ENCODE data around the gene TRAF7. TPM values are rescaled to one million over a fixed set of nuclear protein-coding genes. Genes with fewer than 3 reads are reported as not detected.
"Not testable (repeated sequence)": the region's sequence is repeated elsewhere in the genome, so short reads cannot be mapped to it uniquely, and the experiment has no call there.

Gene TRAF7
- 44.2 TPM for total RNA-seq

- ATAC-seq (peak; percentile 54), DNase-seq (ENCODE audit: low spot score) (peak; percentile 99)
Measured at GRCh38 chr16:2155091-2155950, at the start of gene TRAF7. Gene TRAF7, plus strand, starts transcription at chr16:2155782. Its CDS starts 8,139 bp downstream, at chr16:2163921.

- ATAC-seq; DNase-seq (ENCODE audit: low spot score): not testable (repeated sequence)
Measured at GRCh38 chr16:2106211-2106610, 49.4 kb upstream of the TRAF7 start.

GRCh38 chr16:2107121-2107790, 48.3 kb upstream of the TRAF7 start:
- DNase-seq (ENCODE audit: low spot score); ATAC-seq: not testable (repeated sequence)

GRCh38 chr16:2107791-2108125, 47.8 kb upstream of the TRAF7 start:
- not testable (repeated sequence) for DNase-seq (ENCODE audit: low spot score); ATAC-seq

- ATAC-seq; DNase-seq (ENCODE audit: low spot score): not testable (repeated sequence)
Measured at GRCh38 chr16:2108446-2109270, 46.9 kb upstream of the TRAF7 start.

GRCh38 chr16:2109271-2109580, 46.4 kb upstream of the TRAF7 start:
- not testable (repeated sequence) for DNase-seq (ENCODE audit: low spot score)
- peak; percentile 11 for ATAC-seq

GRCh38 chr16:2109872-2110271, 45.7 kb upstream of the TRAF7 start:
- not testable (repeated sequence) for DNase-seq (ENCODE audit: low spot score)
- peak; percentile 19 for ATAC-seq

- ATAC-seq, result peak; percentile 39
- DNase-seq (ENCODE audit: low spot score), result not testable (repeated sequence)
Measured at GRCh38 chr16:2110332-2111008, 45.1 kb upstream of the TRAF7 start.

- not testable (repeated sequence) for DNase-seq (ENCODE audit: low spot score)
- peak; percentile 9 for ATAC-seq
Measured at GRCh38 chr16:2111009-2111353, 44.6 kb upstream of the TRAF7 start.

- peak; percentile 13 for ATAC-seq
- DNase-seq (ENCODE audit: low spot score), result not testable (repeated sequence)
Measured at GRCh38 chr16:2111412-2112335, 43.9 kb upstream of the TRAF7 start.

- ATAC-seq; DNase-seq (ENCODE audit: low spot score): not testable (repeated sequence)
Measured at GRCh38 chr16:2112539-2113106, 43.0 kb upstream of the TRAF7 start.

GRCh38 chr16:2114225-2114624, 41.4 kb upstream of the TRAF7 start:
- not testable (repeated sequence) for DNase-seq (ENCODE audit: low spot score)

GRCh38 chr16:2114885-2115590, 40.5 kb upstream of the TRAF7 start:
- DNase-seq (ENCODE audit: low spot score); ATAC-seq: not testable (repeated sequence)

More at GRCh38 chr16:2114225-2114624, 41.4 kb upstream of the TRAF7 start:
- not testable (repeated sequence) for ATAC-seq

GRCh38 chr16:2115591-2115973, 40.0 kb upstream of the TRAF7 start:
- no peak for ATAC-seq
- no peak for DNase-seq (ENCODE audit: low spot score)

GRCh38 chr16:2116428-2116827, 39.2 kb upstream of the TRAF7 start:
- ATAC-seq; DNase-seq (ENCODE audit: low spot score): not testable (repeated sequence)

GRCh38 chr16:2117341-2117740, 38.2 kb upstream of the TRAF7 start:
- not testable (repeated sequence) for DNase-seq (ENCODE audit: low spot score); ATAC-seq

- not testable (repeated sequence) for ATAC-seq; DNase-seq (ENCODE audit: low spot score)
Measured at GRCh38 chr16:2117960-2118722, 37.4 kb upstream of the TRAF7 start.

GRCh38 chr16:2121325-2121724, 34.3 kb upstream of the TRAF7 start:
- not testable (repeated sequence) for DNase-seq (ENCODE audit: low spot score)
- peak; percentile 40 for ATAC-seq

Data from left lobe of liver (tissue), 2 donors.